ENCODE results near the gene TSPAN11.

DNA sequence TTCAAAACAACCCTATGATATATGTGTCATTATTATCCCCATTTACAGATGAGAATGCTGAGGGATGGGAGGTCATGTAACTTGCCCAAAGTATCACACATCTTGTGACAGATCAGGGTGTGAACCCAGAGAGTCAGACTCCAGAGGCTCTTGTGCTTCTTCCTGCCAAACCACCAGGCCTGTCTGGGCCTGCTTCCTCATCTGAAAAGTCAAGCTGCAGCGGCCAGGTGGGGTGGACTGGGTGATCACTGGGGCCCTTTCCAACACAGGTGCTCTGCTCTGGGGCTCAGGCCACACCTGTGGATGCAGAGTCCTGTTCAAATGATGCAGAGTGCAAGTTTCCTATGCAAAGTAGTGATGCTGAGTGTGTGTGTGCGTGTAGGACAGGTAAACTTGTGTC is 26.7 kb downstream of the TSPAN11 start:
- TF ChIP-seq SIN3A (IDR thresholded peaks at IDR 0.05; ENCODE audit: borderline replicate concordance, insufficient read depth, low read length) (no peak), TAF1 (IDR thresholded peaks at IDR 0.05; ENCODE audit: borderline replicate concordance, insufficient read depth, low read length) (no peak)
- TF ChIP-seq, protein P1, sequence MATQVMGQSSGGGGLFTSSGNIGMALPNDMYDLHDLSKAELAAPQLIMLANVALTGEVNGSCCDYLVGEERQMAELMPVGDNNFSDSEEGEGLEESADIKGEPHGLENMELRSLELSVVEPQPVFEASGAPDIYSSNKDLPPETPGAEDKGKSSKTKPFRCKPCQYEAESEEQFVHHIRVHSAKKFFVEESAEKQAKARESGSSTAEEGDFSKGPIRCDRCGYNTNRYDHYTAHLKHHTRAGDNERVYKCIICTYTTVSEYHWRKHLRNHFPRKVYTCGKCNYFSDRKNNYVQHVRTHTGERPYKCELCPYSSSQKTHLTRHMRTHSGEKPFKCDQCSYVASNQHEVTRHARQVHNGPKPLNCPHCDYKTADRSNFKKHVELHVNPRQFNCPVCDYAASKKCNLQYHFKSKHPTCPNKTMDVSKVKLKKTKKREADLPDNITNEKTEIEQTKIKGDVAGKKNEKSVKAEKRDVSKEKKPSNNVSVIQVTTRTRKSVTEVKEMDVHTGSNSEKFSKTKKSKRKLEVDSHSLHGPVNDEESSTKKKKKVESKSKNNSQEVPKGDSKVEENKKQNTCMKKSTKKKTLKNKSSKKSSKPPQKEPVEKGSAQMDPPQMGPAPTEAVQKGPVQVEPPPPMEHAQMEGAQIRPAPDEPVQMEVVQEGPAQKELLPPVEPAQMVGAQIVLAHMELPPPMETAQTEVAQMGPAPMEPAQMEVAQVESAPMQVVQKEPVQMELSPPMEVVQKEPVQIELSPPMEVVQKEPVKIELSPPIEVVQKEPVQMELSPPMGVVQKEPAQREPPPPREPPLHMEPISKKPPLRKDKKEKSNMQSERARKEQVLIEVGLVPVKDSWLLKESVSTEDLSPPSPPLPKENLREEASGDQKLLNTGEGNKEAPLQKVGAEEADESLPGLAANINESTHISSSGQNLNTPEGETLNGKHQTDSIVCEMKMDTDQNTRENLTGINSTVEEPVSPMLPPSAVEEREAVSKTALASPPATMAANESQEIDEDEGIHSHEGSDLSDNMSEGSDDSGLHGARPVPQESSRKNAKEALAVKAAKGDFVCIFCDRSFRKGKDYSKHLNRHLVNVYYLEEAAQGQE (IDR thresholded peaks at IDR 0.05; ENCODE audit: insufficient read depth in 1 of 2, low read depth in 2 of 2, low read length in 2 of 2) = no peak
